WTC11 (cell line): ENCODE results near the gene MAZ. TPM values are rescaled to one million over a fixed set of nuclear protein-coding genes. Genes with fewer than 3 reads are reported as not detected.

Source experiments
- ATAC-seq: fragments of 200-7000 bp; cut with Tn5 transposase; 2 replicates; pipeline ENCODE4 v1.10.0; 2021; ENCODE audit warnings: mild to moderate bottlenecking, moderate library complexity
- CTCF ChIA-PET: fragments of 300-600 bp; sonication (Branson Sonifier 250); formaldehyde crosslinking; loops from one replicate; lab custom pipeline; 2021; ENCODE audit warnings: antibody characterized with exemption; lab: Charles Lee
- POLR2A ChIA-PET: fragments of 350-600 bp; sonication (Branson Sonifier 250); formaldehyde crosslinking; loops from one replicate; lab custom pipeline; 2021; ENCODE audit warnings: antibody characterized with exemption; lab: Charles Lee
- DNase-seq: peaks from one replicate; pipeline ENCODE4 v3.0.0; 2021; ENCODE audit warnings: low spot score
- H3K27ac Mint-ChIP-seq: 2 replicates; pipeline ENCODE4 v1.8.0; 2021; ENCODE audit warnings: mixed read lengths
- H3K27me3 Mint-ChIP-seq: 2 replicates; pipeline ENCODE4 v1.8.0; 2021; ENCODE audit warnings: low read depth, mild to moderate bottlenecking, moderate library complexity, mixed read lengths
- H3K36me3 Mint-ChIP-seq: 2 replicates; pipeline ENCODE4 v1.8.0; 2021; ENCODE audit warnings: mixed read lengths
- H3K4me1 Mint-ChIP-seq: 2 replicates; pipeline ENCODE4 v1.8.0; 2022; ENCODE audit warnings: mixed read lengths
- H3K4me3 Mint-ChIP-seq: 2 replicates; pipeline ENCODE4 v1.8.0; 2021; ENCODE audit warnings: mild to moderate bottlenecking, moderate library complexity, mixed read lengths
- H3K9me3 Mint-ChIP-seq: 2 replicates; pipeline ENCODE4 v1.8.0; 2021; ENCODE audit warnings: mixed read lengths
- ATF2 ChIP-seq: sonication (generic); formaldehyde crosslinking; IDR thresholded peaks from 2 replicates; pipeline ENCODE4 v1.8.1; 2022; ENCODE audit warnings: low read depth, missing genetic modification reagents, borderline replicate concordance
- E2F1 ChIP-seq: sonication (generic); formaldehyde crosslinking; IDR thresholded peaks from 2 replicates; pipeline ENCODE4 v1.8.0; 2022; ENCODE audit warnings: mild to moderate bottlenecking, missing genetic modification reagents
- E2F5 ChIP-seq: sonication (generic); formaldehyde crosslinking; IDR thresholded peaks from 2 replicates; pipeline ENCODE4 v1.8.1; 2022; ENCODE audit warnings: mild to moderate bottlenecking, moderate library complexity, missing genetic modification reagents
- ESRRA ChIP-seq: sonication (generic); formaldehyde crosslinking; IDR thresholded peaks from 2 replicates; pipeline ENCODE4 v1.8.1; 2022; ENCODE audit warnings: mild to moderate bottlenecking, missing genetic modification reagents, borderline replicate concordance
- FOXK1 ChIP-seq: sonication (generic); formaldehyde crosslinking; IDR thresholded peaks from 2 replicates; pipeline ENCODE4 v1.8.0; 2022; ENCODE audit warnings: mild to moderate bottlenecking, moderate library complexity, missing genetic modification reagents
- NR1H2 ChIP-seq: sonication (generic); formaldehyde crosslinking; IDR thresholded peaks from 2 replicates; pipeline ENCODE4 v1.9.0; 2021; ENCODE audit warnings: mild to moderate bottlenecking, moderate library complexity, missing genetic modification reagents
- NR3C1 ChIP-seq: sonication (generic); formaldehyde crosslinking; conservative IDR thresholded peaks from 2 replicates; pipeline ENCODE4 v1.8.1; 2023; ENCODE audit warnings: low read depth, mild to moderate bottlenecking, missing genetic modification reagents
- PRDM15 ChIP-seq: sonication (generic); formaldehyde crosslinking; IDR thresholded peaks from 2 replicates; pipeline ENCODE4 v1.8.0; 2022; ENCODE audit warnings: missing genetic modification reagents
- TP53 ChIP-seq: sonication (generic); formaldehyde crosslinking; IDR thresholded peaks from 2 replicates; pipeline ENCODE4 v1.8.1; 2023; ENCODE audit warnings: mild to moderate bottlenecking, missing genetic modification reagents
- ZNF121 ChIP-seq: sonication (generic); formaldehyde crosslinking; IDR thresholded peaks from 2 replicates; pipeline ENCODE4 v1.8.0; 2023; ENCODE audit warnings: missing genetic modification reagents
- ZNF138 ChIP-seq: sonication (generic); formaldehyde crosslinking; conservative IDR thresholded peaks from 2 replicates; pipeline ENCODE4 v1.8.1; 2022; ENCODE audit warnings: mild to moderate bottlenecking, moderate library complexity, missing genetic modification reagents
- ZNF425 ChIP-seq: fragments of 250-450 bp; sonication (Bioruptor Pico); conservative IDR thresholded peaks from 2 replicates; pipeline ENCODE4 v1.9.0; 2021; ENCODE audit warnings: mild to moderate bottlenecking
- ZNF512 ChIP-seq: sonication (generic); formaldehyde crosslinking; IDR thresholded peaks from 2 replicates; pipeline ENCODE4 v1.8.1; 2022; ENCODE audit warnings: missing genetic modification reagents, borderline replicate concordance
- ZNF532 ChIP-seq: fragments of 250-450 bp; sonication (Bioruptor Pico); IDR thresholded peaks from 2 replicates; pipeline ENCODE4 v1.9.0; 2021; ENCODE audit warnings: mild to moderate bottlenecking, borderline replicate concordance
- ZSCAN18 ChIP-seq: fragments of 250-450 bp; sonication (Bioruptor Pico); IDR thresholded peaks from 2 replicates; pipeline ENCODE4 v2.1.2; 2022; ENCODE audit warnings: mild to moderate bottlenecking, moderate library complexity
- total RNA-seq: library from RNA; stranded (reverse); gene quantifications from 3 replicates; pipeline ENCODE4 v1.2.3, GENCODE V29; 2021

The MAZ gene
- total RNA-seq, 1 experiment from 2014 or later, result 405 TPM

- Mint-ChIP-seq H3K27me3 (peaks cover 62% of the 10 kb centered on the region), H3K4me3 (no peak overlapping the region), H3K36me3 (no peaks in the 10 kb centered on the region), H3K9me3 (0 out of 2 replicates have a peak, but pooled peaks cover 3% of the 10 kb centered on the region), H3K27ac (no peak overlapping the region), H3K4me1 (peaks cover 25% of the 10 kb centered on the region)
- no peak for DNase-seq
- TF ChIP-seq NR1H2 (CRISPR knock-in tag) (no peak), ZSCAN18 (no peak), ZNF512 (CRISPR knock-in tag) (no peak), ZNF138 (no peak), E2F5 (CRISPR knock-in tag) (no peak), ZNF425 (CRISPR knock-in tag) (no peak), TP53 (CRISPR knock-in tag) (no peak), E2F1 (CRISPR knock-in tag) (no peak)
- no peak for ATAC-seq
- CTCF ChIA-PET, result interaction anchor here (0.6 to 2.6 kb wide), 37 partner anchors 9 to 308 kb away, joined by 3 to 30 read pairs (median 5); partner anchors contain the start of genes ALDOA, KCTD13, PAGR1 and PRRT2
- POLR2A ChIA-PET, result interaction anchor here (0.7 kb wide), 1 partner anchor 69 kb away, joined by 3 read pairs; no protein-coding TSS in a partner anchor
Measured at GRCh38 chr16:29784157-29784556, 22.2 kb upstream of the MAZ start.

GRCh38 chr16:29784901-29785500, 21.3 kb upstream of the MAZ start:
- Mint-ChIP-seq H3K4me1 (peaks cover 26% of the 10 kb centered on the region), H3K27ac (no peak overlapping the region), H3K4me3 (peak overlapping the region; percentile 57), H3K9me3 (0 out of 2 replicates have a peak, but pooled peaks cover 3% of the 10 kb centered on the region), H3K36me3 (no peaks in the 10 kb centered on the region), H3K27me3 (peaks cover 53% of the 10 kb centered on the region)
- ChIA-PET CTCF (interaction anchor here (0.6 to 2.6 kb wide), 52 partner anchors 8 to 814 kb away, joined by 3 to 30 read pairs (median 5); partner anchors contain the start of genes ALDOA, C16orf54, CDIPT and PAGR1), POLR2A (interaction anchor here (0.7 to 0.9 kb wide), 2 partner anchors 70 to 84 kb away, joined by 3 read pairs; no protein-coding TSS in a partner anchor)
- DNase-seq (peak; percentile 94), ATAC-seq (peak; percentile 95)
- TF ChIP-seq ZNF121 (CRISPR knock-in tag), result no peak; the same call in 1 of the 2 replicates
- no peak for TF ChIP-seq TP53 (CRISPR knock-in tag)
- TF ChIP-seq ATF2 (CRISPR knock-in tag), result no peak
- no peak for TF ChIP-seq ESRRA
- TF ChIP-seq FOXK1 (CRISPR knock-in tag), result 0 out of 2 replicates have a peak, but pooled peaks have one; percentile 21
- no peak for TF ChIP-seq NR3C1 (CRISPR knock-in tag)
- no peak for TF ChIP-seq PRDM15 (CRISPR knock-in tag)
- no peak for TF ChIP-seq ZNF532 (CRISPR knock-in tag)
